ENCODE measurements around the gene MRTO4.

DNA sequence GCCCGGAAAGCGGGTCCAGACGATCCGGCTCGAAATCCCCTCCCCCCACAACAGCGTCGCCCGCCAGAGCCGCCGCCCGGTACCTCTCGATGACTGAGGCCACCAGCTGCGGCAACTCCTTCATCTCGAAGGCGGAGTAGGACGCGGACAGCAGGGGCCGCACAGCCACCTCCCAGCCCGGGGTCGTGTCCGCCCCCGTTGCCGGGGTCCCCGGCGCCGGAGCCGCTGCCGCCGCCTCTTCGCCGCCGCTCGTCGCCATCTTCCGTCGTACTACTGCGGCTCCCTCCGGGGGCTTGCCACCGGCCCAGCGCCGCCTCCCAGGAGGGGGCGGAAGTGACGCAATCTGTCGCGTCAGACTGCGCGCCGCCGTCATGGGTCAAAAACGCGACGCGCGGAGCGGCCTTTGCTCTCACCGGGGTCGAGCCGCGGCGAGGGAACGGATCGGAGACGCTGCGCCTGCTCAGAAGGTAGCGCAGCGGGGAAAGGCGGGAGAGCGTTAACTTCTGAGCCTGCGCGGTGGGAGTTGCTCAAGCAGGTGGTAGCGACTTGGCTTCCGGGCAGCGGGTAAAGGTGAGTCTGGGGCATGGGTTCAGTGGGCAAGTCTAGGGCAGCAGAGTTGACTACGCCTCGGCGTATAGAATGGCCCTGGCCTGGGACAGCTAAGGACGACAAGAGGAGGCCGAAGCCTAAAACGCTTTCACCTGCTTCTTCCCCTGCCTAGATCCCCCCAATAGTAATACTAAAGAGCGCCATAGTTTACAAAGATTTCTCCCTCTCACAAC is 41.4 kb upstream of the MRTO4 start, which contains the start of gene UBR4:
- TF ChIP-seq, protein P1, sequence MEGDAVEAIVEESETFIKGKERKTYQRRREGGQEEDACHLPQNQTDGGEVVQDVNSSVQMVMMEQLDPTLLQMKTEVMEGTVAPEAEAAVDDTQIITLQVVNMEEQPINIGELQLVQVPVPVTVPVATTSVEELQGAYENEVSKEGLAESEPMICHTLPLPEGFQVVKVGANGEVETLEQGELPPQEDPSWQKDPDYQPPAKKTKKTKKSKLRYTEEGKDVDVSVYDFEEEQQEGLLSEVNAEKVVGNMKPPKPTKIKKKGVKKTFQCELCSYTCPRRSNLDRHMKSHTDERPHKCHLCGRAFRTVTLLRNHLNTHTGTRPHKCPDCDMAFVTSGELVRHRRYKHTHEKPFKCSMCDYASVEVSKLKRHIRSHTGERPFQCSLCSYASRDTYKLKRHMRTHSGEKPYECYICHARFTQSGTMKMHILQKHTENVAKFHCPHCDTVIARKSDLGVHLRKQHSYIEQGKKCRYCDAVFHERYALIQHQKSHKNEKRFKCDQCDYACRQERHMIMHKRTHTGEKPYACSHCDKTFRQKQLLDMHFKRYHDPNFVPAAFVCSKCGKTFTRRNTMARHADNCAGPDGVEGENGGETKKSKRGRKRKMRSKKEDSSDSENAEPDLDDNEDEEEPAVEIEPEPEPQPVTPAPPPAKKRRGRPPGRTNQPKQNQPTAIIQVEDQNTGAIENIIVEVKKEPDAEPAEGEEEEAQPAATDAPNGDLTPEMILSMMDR (IDR thresholded peaks at IDR 0.05), result peak in 1 of 3 experiments; percentile 6
- TF ChIP-seq POLR2A (IDR thresholded peaks at IDR 0.05; ENCODE audit: low read depth) (peak; percentile 89), POLR2AphosphoS5 (IDR thresholded peaks at IDR 0.05) (peak; percentile 99 to 100)
